ENCODE data around the gene PURA. TPM values are rescaled to one million over a fixed set of nuclear protein-coding genes. Genes with fewer than 3 reads are reported as not detected.
A peak's percentile ranks its signal among the peaks of the same experiment; 100 is the strongest.

Gene PURA
- total RNA-seq, 1 experiment from 2014 or later = 16.9 TPM

DNA sequence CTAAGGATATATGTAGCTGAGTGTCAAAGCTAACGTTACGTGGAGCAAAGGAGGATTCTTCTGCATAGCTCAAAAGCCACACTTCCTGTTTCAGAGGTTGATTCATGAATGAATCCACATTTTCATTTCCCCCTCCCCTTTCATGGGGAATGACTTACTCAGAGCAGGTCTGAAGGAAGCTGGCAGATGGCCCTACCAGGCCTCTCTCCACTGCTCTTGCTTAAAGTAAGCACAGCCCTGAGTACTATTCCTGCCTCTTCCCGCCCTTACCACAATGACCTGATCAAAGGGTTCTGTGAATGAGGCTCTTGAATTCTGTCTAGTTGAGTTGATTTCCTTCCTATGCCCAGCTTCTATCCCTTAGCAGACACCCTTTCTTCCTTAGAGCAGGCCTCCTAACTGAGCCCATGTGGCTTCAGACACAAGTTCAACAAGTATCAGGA, 18.1 kb downstream of the PURA start:
- TF ChIP-seq TCF7L2 (IDR thresholded peaks at IDR 0.05; ENCODE audit: low read depth, low read length) (no peak), SIN3A (IDR thresholded peaks at IDR 0.05; ENCODE audit: borderline replicate concordance, insufficient read depth, low read depth, low read length) (no peak), POLR2AphosphoS5 (IDR thresholded peaks at IDR 0.05; ENCODE audit: low read depth, low read length) (no peak)
- TF ChIP-seq, protein P1, sequence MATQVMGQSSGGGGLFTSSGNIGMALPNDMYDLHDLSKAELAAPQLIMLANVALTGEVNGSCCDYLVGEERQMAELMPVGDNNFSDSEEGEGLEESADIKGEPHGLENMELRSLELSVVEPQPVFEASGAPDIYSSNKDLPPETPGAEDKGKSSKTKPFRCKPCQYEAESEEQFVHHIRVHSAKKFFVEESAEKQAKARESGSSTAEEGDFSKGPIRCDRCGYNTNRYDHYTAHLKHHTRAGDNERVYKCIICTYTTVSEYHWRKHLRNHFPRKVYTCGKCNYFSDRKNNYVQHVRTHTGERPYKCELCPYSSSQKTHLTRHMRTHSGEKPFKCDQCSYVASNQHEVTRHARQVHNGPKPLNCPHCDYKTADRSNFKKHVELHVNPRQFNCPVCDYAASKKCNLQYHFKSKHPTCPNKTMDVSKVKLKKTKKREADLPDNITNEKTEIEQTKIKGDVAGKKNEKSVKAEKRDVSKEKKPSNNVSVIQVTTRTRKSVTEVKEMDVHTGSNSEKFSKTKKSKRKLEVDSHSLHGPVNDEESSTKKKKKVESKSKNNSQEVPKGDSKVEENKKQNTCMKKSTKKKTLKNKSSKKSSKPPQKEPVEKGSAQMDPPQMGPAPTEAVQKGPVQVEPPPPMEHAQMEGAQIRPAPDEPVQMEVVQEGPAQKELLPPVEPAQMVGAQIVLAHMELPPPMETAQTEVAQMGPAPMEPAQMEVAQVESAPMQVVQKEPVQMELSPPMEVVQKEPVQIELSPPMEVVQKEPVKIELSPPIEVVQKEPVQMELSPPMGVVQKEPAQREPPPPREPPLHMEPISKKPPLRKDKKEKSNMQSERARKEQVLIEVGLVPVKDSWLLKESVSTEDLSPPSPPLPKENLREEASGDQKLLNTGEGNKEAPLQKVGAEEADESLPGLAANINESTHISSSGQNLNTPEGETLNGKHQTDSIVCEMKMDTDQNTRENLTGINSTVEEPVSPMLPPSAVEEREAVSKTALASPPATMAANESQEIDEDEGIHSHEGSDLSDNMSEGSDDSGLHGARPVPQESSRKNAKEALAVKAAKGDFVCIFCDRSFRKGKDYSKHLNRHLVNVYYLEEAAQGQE (IDR thresholded peaks at IDR 0.05; ENCODE audit: insufficient read depth in 1 of 2, low read depth in 2 of 2, low read length in 1 of 2) = no peak
- TF ChIP-seq, protein P2, sequence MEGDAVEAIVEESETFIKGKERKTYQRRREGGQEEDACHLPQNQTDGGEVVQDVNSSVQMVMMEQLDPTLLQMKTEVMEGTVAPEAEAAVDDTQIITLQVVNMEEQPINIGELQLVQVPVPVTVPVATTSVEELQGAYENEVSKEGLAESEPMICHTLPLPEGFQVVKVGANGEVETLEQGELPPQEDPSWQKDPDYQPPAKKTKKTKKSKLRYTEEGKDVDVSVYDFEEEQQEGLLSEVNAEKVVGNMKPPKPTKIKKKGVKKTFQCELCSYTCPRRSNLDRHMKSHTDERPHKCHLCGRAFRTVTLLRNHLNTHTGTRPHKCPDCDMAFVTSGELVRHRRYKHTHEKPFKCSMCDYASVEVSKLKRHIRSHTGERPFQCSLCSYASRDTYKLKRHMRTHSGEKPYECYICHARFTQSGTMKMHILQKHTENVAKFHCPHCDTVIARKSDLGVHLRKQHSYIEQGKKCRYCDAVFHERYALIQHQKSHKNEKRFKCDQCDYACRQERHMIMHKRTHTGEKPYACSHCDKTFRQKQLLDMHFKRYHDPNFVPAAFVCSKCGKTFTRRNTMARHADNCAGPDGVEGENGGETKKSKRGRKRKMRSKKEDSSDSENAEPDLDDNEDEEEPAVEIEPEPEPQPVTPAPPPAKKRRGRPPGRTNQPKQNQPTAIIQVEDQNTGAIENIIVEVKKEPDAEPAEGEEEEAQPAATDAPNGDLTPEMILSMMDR (IDR thresholded peaks at IDR 0.05) = no peak
- BruUV-seq (replicated peaks) = no TSS peak
- DNase-seq (ENCODE audit: low read depth, low spot score) = no peak
- no peak overlapping the region for H3K27ac ChIP-seq (ENCODE audit: low read length)
- peak; percentile 77 for ATAC-seq
- H3K4me3 ChIP-seq (ENCODE audit: low read depth in 2 of 2, low read length in 2 of 2) = no peak overlapping the region
- H3K4me1 ChIP-seq (ENCODE audit: control insufficient read depth, insufficient read depth, low read length) = peaks cover 13% of the 10 kb centered on the region
- no peaks in the 10 kb centered on the region for H3K9me3 ChIP-seq (ENCODE audit: control insufficient read depth, insufficient read depth, low read depth, low read length)
- no peaks in the 10 kb centered on the region; the same call in 1 of the 2 replicates for H3K36me3 ChIP-seq (ENCODE audit: control insufficient read depth, insufficient read depth, low read length)
- ChIA-PET CTCF (interaction anchor here (0.6 kb wide), 1 partner anchor 16 kb away, joined by 13 read pairs; no protein-coding TSS in a partner anchor), POLR2A (no interaction called here)
- in situ Hi-C loops (cut with HindIII; ENCODE audit: low pct_unique_long_range_greater_than_20kb, low sequenced_read_pairs) = no loop called here
- intact Hi-C loops (cut with micrococcal nuclease; ENCODE audit: unreplicated experiment) = no loop called here
- H3K27me3 ChIP-seq (ENCODE audit: control insufficient read depth, insufficient read depth, low read length) = no peaks in the 10 kb centered on the region

DNA sequence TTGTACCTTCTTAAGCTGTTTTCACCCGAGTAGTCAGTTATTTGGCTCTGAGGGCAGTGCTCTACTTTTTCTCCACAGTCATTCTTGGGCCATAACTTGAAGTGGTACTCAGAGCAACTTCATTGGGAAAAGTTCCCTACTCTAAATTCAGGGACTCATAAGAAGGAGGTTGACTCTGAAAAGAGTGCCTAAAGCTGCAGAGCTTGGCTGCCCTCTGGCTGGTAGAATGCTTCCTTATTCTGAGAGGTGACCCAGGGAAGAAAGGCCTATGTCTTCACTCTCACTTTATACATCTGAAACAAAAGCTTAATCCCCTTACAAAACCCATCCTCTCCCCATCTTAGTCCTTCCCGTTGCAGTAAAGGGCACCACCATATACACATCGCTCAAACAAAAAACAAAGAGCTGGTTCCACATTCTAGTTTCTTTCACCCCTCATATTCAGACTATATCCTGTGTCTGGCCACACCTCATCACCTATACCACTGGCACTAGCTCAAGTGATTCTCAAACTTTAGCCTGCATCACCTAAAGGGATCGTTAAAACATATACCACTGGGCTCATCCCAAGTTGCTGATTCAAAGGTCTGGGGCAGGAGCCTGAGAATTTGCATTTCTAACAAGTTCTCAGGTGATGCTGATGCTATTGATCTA, 19.7 kb downstream of the PURA start:
- no peak overlapping the region for H3K27ac ChIP-seq (ENCODE audit: low read length)
- H3K4me3 ChIP-seq (ENCODE audit: low read depth in 2 of 2, low read length in 2 of 2) = no peak overlapping the region
- in situ Hi-C loops (cut with HindIII; ENCODE audit: low pct_unique_long_range_greater_than_20kb, low sequenced_read_pairs) = no loop called here
- no peaks in the 10 kb centered on the region for H3K27me3 ChIP-seq (ENCODE audit: control insufficient read depth, insufficient read depth, low read length)
- CTCF ChIA-PET = interaction anchor here (0.6 kb wide), 2 partner anchors 15 to 87 kb away, joined by 10 to 12 read pairs; no protein-coding TSS in a partner anchor
- no peaks in the 10 kb centered on the region; the same call in 1 of the 2 replicates for H3K36me3 ChIP-seq (ENCODE audit: control insufficient read depth, insufficient read depth, low read length)
- TF ChIP-seq POLR2AphosphoS5 (IDR thresholded peaks at IDR 0.05; ENCODE audit: low read depth, low read length) (no peak), TCF7L2 (IDR thresholded peaks at IDR 0.05; ENCODE audit: low read depth, low read length) (no peak), SIN3A (IDR thresholded peaks at IDR 0.05; ENCODE audit: borderline replicate concordance, insufficient read depth, low read depth, low read length) (no peak)
- TF ChIP-seq, protein P2 (IDR thresholded peaks at IDR 0.05) = no peak; the same call in 1 of the 2 replicates
- TF ChIP-seq, protein P1 (IDR thresholded peaks at IDR 0.05; ENCODE audit: insufficient read depth in 1 of 2, low read depth in 2 of 2, low read length in 1 of 2) = no peak
- intact Hi-C loops (cut with micrococcal nuclease; ENCODE audit: unreplicated experiment) = no loop called here
- DNase-seq (ENCODE audit: low read depth, low spot score) (no peak), ATAC-seq (no peak)
- H3K4me1 ChIP-seq (ENCODE audit: control insufficient read depth, insufficient read depth, low read length) = peaks cover 13% of the 10 kb centered on the region
- no peaks in the 10 kb centered on the region for H3K9me3 ChIP-seq (ENCODE audit: control insufficient read depth, insufficient read depth, low read depth, low read length)
- POLR2A ChIA-PET = no interaction called here
- BruUV-seq (replicated peaks) = no TSS peak

All from Panc1 (cell line).